GM23338 (cell line): ENCODE measurements around the gene GPX1. TPM values are rescaled to one million over a fixed set of nuclear protein-coding genes. Genes with fewer than 3 reads are reported as not detected.

Experiments used
- ATAC-seq: fragments of 200-7000 bp; cut with Tn5 transposase; 3 replicates; pipeline ENCODE4 v1.9.1; 2020
- DNase-seq: peaks from one replicate; pipeline ENCODE4 v3.0.0-alpha.2; 2015; ENCODE audit warnings: low spot score
- H2AFZ ChIP-seq: fragments of 200-600 bp; sonication (generic); 2 replicates; pipeline ENCODE4 v1.8.0; 2016; ENCODE audit warnings: antibody characterized with exemption, mild to moderate bottlenecking, moderate library complexity
- H3F3A ChIP-seq: fragments of 200-600 bp; sonication (generic); replicated peaks from 2 replicates; pipeline ENCODE4 v1.8.0; 2017; ENCODE audit warnings: antibody characterized with exemption, mixed run types, low read depth
- H3K27ac ChIP-seq: fragments of 200-600 bp; sonication (generic); 2 replicates; pipeline ENCODE4 v1.6.1; 2016; ENCODE audit warnings: low read depth
- H3K27me3 ChIP-seq: fragments of 200-600 bp; sonication (generic); 2 replicates; pipeline ENCODE4 v1.8.0; 2016; ENCODE audit warnings: mild to moderate bottlenecking, mixed run types, moderate library complexity; ENCODE audit not compliant: insufficient read depth
- H3K36me3 ChIP-seq: fragments of 200-600 bp; sonication (generic); 2 replicates; pipeline ENCODE4 v1.8.0; 2016; ENCODE audit warnings: mild to moderate bottlenecking; ENCODE audit not compliant: insufficient read depth
- H3K4me1 ChIP-seq: fragments of 200-600 bp; sonication (generic); 2 replicates; pipeline ENCODE4 v1.8.0; 2016; ENCODE audit warnings: mild to moderate bottlenecking, moderate library complexity; ENCODE audit not compliant: insufficient read depth
- H3K4me2 ChIP-seq: fragments of 200-600 bp; sonication (generic); 2 replicates; pipeline ENCODE4 v1.7.1; 2017; ENCODE audit warnings: mixed run types
- H3K4me3 ChIP-seq: fragments of 200-600 bp; sonication (generic); 2 replicates; pipeline ENCODE4 v1.6.1; 2016; ENCODE audit warnings: mixed run types
- H3K79me2 ChIP-seq: fragments of 200-600 bp; sonication (generic); replicated peaks from 2 replicates; pipeline ENCODE4 v1.8.0; 2017; ENCODE audit warnings: mild to moderate bottlenecking; ENCODE audit not compliant: insufficient read depth
- H3K9me2 ChIP-seq: fragments of 200-600 bp; sonication (generic); 2 replicates; pipeline ENCODE4 v1.8.0; 2017; ENCODE audit not compliant: insufficient read depth
- H4K20me1 ChIP-seq: fragments of 200-600 bp; sonication (generic); replicated peaks from 2 replicates; pipeline ENCODE4 v1.8.0; 2017; ENCODE audit warnings: mild to moderate bottlenecking; ENCODE audit not compliant: insufficient read depth
- H3K27ac Mint-ChIP-seq: 2 replicates; pipeline ENCODE4 v1.8.0; 2020; ENCODE audit warnings: inconsistent platforms, mild to moderate bottlenecking, moderate library complexity, mixed read lengths
- H3K27me3 Mint-ChIP-seq: 3 replicates; pipeline ENCODE4 v1.8.0; 2022; ENCODE audit warnings: low read depth, mild to moderate bottlenecking, moderate library complexity, mixed read lengths, inconsistent platforms; ENCODE audit not compliant: insufficient read depth, poor library complexity
- H3K36me3 Mint-ChIP-seq: 3 replicates; pipeline ENCODE4 v1.8.0; 2021; ENCODE audit warnings: low read depth, mild to moderate bottlenecking, inconsistent platforms, moderate library complexity, mixed read lengths
- H3K4me1 Mint-ChIP-seq: 3 replicates; pipeline ENCODE4 v1.8.0; 2020; ENCODE audit warnings: mild to moderate bottlenecking, inconsistent platforms, mixed read lengths
- H3K4me3 Mint-ChIP-seq: 3 replicates; pipeline ENCODE4 v1.8.0; 2021; ENCODE audit warnings: moderate library complexity, mild to moderate bottlenecking, inconsistent platforms, mixed read lengths
- H3K9me3 Mint-ChIP-seq: 3 replicates; pipeline ENCODE4 v1.8.0; 2020; ENCODE audit warnings: moderate library complexity, mild to moderate bottlenecking, inconsistent platforms, mixed read lengths
- CREB1 ChIP-seq: fragments of 250-450 bp; sonication (Bioruptor Pico); IDR thresholded peaks from 2 replicates; pipeline ENCODE4 v1.5.0; 2020; ENCODE audit warnings: low read depth, mild to moderate bottlenecking, moderate library complexity
- EZH2 ChIP-seq: fragments of 200-600 bp; sonication (generic); IDR thresholded peaks from one replicate; pipeline ENCODE4 v1.8.0; 2017; ENCODE audit warnings: antibody characterized with exemption, mild to moderate bottlenecking, low read depth; ENCODE audit not compliant: unreplicated experiment
- EZH2phosphoT487 ChIP-seq: fragments of 200-600 bp; sonication (generic); IDR thresholded peaks from one replicate; pipeline ENCODE4 v1.8.1; 2018; ENCODE audit warnings: antibody characterized with exemption; ENCODE audit not compliant: unreplicated experiment
- JUNB ChIP-seq: IDR thresholded peaks from one replicate; pipeline ENCODE4 v1.6.1; 2016; ENCODE audit warnings: antibody characterized with exemption; ENCODE audit not compliant: unreplicated experiment
- NANOG ChIP-seq: IDR thresholded peaks from 2 replicates; pipeline ENCODE4 v1.6.1; 2016; ENCODE audit warnings: antibody characterized with exemption, borderline replicate concordance
- POLR2AphosphoS5 ChIP-seq: IDR thresholded peaks from 2 replicates; pipeline ENCODE4 v1.6.1; 2016; ENCODE audit warnings: antibody characterized with exemption, low read depth
- STAT1 ChIP-seq: IDR thresholded peaks from one replicate; pipeline ENCODE4 v1.6.1; 2016; ENCODE audit warnings: antibody characterized with exemption; ENCODE audit not compliant: unreplicated experiment
- ZNF114 ChIP-seq: fragments of 250-450 bp; sonication (Bioruptor Pico); IDR thresholded peaks from 2 replicates; pipeline ENCODE4 v1.5.0; 2020; ENCODE audit warnings: mild to moderate bottlenecking, moderate library complexity
- ZNF331 ChIP-seq: fragments of 250-450 bp; sonication (Bioruptor Pico); IDR thresholded peaks from 2 replicates; pipeline ENCODE4 v1.5.0; 2020; ENCODE audit warnings: low read depth, mild to moderate bottlenecking, moderate library complexity
- ZNF462 ChIP-seq: fragments of 250-450 bp; sonication (Bioruptor Pico); IDR thresholded peaks from 2 replicates; pipeline ENCODE4 v1.5.0; 2020; ENCODE audit warnings: mild to moderate bottlenecking, moderate library complexity
- polyA plus RNA-seq: library from polyadenylated mRNA; unstranded; fragments of >200 nt; fragmentation: Nextera tagmentation; extraction: Ambion mirVana; gene quantifications from 2 replicates; pipeline ENCODE4 v1.2.1, GENCODE V29; 2016
- total RNA-seq: library from RNA; depleted of rRNA; stranded (reverse); fragments of >200 nt; shearing (Covaris generic); gene quantifications from 2 replicates; pipeline ENCODE4 v1.2.3, GENCODE V29; 2014
- TF ChIP-seq, protein P1 (sequence below): IDR thresholded peaks from 2 replicates; pipeline ENCODE4 v1.6.1; 2016; ENCODE audit warnings: antibody characterized with exemption
- TF ChIP-seq, protein P2 (sequence below): IDR thresholded peaks from one replicate; pipeline ENCODE4 v1.6.1; 2018; ENCODE audit warnings: antibody characterized with exemption; ENCODE audit not compliant: unreplicated experiment
- TF ChIP-seq, protein P3 (sequence below), 2 experiments: fragments of 200-600 bp in 1 of 2; sonication (generic) in 1 of 2; conservative IDR thresholded peaks; 2 replicates each; pipeline versions ENCODE4 v1.5.1 to v1.6.1; 2016 to 2017; ENCODE audit warnings: antibody characterized with exemption in 2 of 2, low read depth in 2 of 2, mild to moderate bottlenecking in 2 of 2, moderate library complexity in 1 of 2

Gene GPX1
- total and polyA plus RNA-seq, 2 experiments from 2014 or later: 247 to 394 TPM

- no peak for TF ChIP-seq ZNF331 (CRISPR knock-in tag)
- no peak for TF ChIP-seq POLR2AphosphoS5
- TF ChIP-seq NANOG: no peak
- TF ChIP-seq STAT1: no peak
- TF ChIP-seq, protein P1, sequence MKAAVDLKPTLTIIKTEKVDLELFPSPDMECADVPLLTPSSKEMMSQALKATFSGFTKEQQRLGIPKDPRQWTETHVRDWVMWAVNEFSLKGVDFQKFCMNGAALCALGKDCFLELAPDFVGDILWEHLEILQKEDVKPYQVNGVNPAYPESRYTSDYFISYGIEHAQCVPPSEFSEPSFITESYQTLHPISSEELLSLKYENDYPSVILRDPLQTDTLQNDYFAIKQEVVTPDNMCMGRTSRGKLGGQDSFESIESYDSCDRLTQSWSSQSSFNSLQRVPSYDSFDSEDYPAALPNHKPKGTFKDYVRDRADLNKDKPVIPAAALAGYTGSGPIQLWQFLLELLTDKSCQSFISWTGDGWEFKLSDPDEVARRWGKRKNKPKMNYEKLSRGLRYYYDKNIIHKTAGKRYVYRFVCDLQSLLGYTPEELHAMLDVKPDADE: no peak
- TF ChIP-seq, protein P2, sequence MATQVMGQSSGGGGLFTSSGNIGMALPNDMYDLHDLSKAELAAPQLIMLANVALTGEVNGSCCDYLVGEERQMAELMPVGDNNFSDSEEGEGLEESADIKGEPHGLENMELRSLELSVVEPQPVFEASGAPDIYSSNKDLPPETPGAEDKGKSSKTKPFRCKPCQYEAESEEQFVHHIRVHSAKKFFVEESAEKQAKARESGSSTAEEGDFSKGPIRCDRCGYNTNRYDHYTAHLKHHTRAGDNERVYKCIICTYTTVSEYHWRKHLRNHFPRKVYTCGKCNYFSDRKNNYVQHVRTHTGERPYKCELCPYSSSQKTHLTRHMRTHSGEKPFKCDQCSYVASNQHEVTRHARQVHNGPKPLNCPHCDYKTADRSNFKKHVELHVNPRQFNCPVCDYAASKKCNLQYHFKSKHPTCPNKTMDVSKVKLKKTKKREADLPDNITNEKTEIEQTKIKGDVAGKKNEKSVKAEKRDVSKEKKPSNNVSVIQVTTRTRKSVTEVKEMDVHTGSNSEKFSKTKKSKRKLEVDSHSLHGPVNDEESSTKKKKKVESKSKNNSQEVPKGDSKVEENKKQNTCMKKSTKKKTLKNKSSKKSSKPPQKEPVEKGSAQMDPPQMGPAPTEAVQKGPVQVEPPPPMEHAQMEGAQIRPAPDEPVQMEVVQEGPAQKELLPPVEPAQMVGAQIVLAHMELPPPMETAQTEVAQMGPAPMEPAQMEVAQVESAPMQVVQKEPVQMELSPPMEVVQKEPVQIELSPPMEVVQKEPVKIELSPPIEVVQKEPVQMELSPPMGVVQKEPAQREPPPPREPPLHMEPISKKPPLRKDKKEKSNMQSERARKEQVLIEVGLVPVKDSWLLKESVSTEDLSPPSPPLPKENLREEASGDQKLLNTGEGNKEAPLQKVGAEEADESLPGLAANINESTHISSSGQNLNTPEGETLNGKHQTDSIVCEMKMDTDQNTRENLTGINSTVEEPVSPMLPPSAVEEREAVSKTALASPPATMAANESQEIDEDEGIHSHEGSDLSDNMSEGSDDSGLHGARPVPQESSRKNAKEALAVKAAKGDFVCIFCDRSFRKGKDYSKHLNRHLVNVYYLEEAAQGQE: no peak
- no peak for TF ChIP-seq EZH2
- TF ChIP-seq JUNB: no peak
- TF ChIP-seq CREB1 (CRISPR knock-in tag): no peak
- no peak for TF ChIP-seq ZNF114 (CRISPR knock-in tag)
- no peak for TF ChIP-seq EZH2phosphoT487
Measured at GRCh38 chr3:49378249-49378895, 20.2 kb upstream of the GPX1 start (continued).

DNA sequence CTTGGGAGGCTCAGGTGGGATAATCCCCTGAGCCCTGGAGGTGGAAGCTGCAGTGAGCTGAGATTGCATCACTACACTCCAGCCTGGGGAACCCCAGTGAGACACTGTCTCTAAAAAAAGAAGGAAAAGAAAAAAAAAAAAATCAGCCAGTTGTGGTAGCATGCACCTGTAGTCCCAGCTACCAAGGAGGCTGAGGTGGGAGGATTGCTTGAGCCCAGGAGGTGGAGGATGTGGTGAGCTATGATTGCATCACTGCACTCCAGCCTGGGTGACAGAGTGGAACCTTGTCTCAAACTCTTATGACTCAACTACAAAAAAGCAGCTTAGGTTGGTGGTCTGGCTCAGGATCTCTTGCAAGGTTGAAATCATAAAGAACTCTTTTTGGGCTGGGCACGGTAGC is 19.3 kb upstream of the GPX1 start:
- no peaks in the 10 kb centered on the region for H3K27me3 ChIP-seq
- H2AFZ ChIP-seq: no peak overlapping the region
- Mint-ChIP-seq H3K36me3 (peaks cover 30% of the 10 kb centered on the region), H3K27ac (peak overlapping the region; percentile 74), H3K9me3 (no peaks in the 10 kb centered on the region), H3K4me1 (peaks cover 3% of the 10 kb centered on the region; the same call in 1 of the 3 replicates), H3K4me3 (no peak overlapping the region), H3K27me3 (peaks cover 3% of the 10 kb centered on the region)
- H4K20me1 ChIP-seq: peaks cover 45% of the 10 kb centered on the region
- H3K4me1 ChIP-seq: 0 out of 2 replicates have a peak, but pooled peaks cover 3% of the 10 kb centered on the region
- no peaks in the 10 kb centered on the region for H3K9me2 ChIP-seq
- H3K4me2 ChIP-seq: no peak overlapping the region
- no peak overlapping the region for H3K4me3 ChIP-seq
- H3F3A ChIP-seq: peaks cover 9% of the 10 kb centered on the region
- H3K36me3 ChIP-seq: 0 out of 2 replicates have a peak, but pooled peaks cover 18% of the 10 kb centered on the region
- H3K27ac ChIP-seq: 0 out of 2 replicates have a peak overlapping the region, but pooled peaks have one; percentile 74
- peaks cover 96% of the 10 kb centered on the region for H3K79me2 ChIP-seq
- DNase-seq (no peak), ATAC-seq (peak; percentile 38; the same call in 2 of the 3 replicates)
- TF ChIP-seq EZH2: no peak
- TF ChIP-seq NANOG: no peak
- no peak for TF ChIP-seq STAT1
- no peak for TF ChIP-seq ZNF462 (CRISPR knock-in tag)
- TF ChIP-seq, protein P3, sequence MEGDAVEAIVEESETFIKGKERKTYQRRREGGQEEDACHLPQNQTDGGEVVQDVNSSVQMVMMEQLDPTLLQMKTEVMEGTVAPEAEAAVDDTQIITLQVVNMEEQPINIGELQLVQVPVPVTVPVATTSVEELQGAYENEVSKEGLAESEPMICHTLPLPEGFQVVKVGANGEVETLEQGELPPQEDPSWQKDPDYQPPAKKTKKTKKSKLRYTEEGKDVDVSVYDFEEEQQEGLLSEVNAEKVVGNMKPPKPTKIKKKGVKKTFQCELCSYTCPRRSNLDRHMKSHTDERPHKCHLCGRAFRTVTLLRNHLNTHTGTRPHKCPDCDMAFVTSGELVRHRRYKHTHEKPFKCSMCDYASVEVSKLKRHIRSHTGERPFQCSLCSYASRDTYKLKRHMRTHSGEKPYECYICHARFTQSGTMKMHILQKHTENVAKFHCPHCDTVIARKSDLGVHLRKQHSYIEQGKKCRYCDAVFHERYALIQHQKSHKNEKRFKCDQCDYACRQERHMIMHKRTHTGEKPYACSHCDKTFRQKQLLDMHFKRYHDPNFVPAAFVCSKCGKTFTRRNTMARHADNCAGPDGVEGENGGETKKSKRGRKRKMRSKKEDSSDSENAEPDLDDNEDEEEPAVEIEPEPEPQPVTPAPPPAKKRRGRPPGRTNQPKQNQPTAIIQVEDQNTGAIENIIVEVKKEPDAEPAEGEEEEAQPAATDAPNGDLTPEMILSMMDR (conservative IDR thresholded peaks at IDR 0.05; ENCODE audit: low read depth in 2 of 2): no peak
